Stomach smooth muscle (tissue), 2 donors: ENCODE measurements around the gene FGFR2.

Experiments
- H3K27ac ChIP-seq: one replicate; pipeline ENCODE4 v1.7.0; 2013; ENCODE audit warnings: mild to moderate bottlenecking, low read length, inconsistent platforms
- H3K27me3 ChIP-seq, 2 donors: one replicate each; pipeline ENCODE4 v1.7.0; 2013; ENCODE audit warnings: low read length in 2 of 2; ENCODE audit not compliant: insufficient read depth in 2 of 2, control insufficient read depth in 1 of 2
- H3K36me3 ChIP-seq, 2 donors: one replicate each; pipeline ENCODE4 v1.7.0; 2013; ENCODE audit warnings: low read length in 2 of 2; ENCODE audit not compliant: control insufficient read depth in 2 of 2, insufficient read depth in 2 of 2
- H3K4me1 ChIP-seq: one replicate; pipeline ENCODE4 v1.7.0; 2013; ENCODE audit warnings: low read length; ENCODE audit not compliant: control insufficient read depth, insufficient read depth
- H3K4me3 ChIP-seq, 2 donors: one replicate each; pipeline ENCODE4 v1.7.0; 2013; ENCODE audit warnings: low read length in 2 of 2
- H3K9ac ChIP-seq, 2 donors: one replicate each; pipeline ENCODE4 v1.7.0; 2013; ENCODE audit warnings: low read length in 2 of 2, mild to moderate bottlenecking in 1 of 2
- H3K9me3 ChIP-seq, 2 donors: one replicate each; pipeline ENCODE4 v1.7.0; 2013; ENCODE audit warnings: low read length in 2 of 2; ENCODE audit not compliant: control insufficient read depth in 2 of 2
- donor health status: healthy.
- donor health status: Pancreatic carcinoma.

FGFR2 gene

DNA sequence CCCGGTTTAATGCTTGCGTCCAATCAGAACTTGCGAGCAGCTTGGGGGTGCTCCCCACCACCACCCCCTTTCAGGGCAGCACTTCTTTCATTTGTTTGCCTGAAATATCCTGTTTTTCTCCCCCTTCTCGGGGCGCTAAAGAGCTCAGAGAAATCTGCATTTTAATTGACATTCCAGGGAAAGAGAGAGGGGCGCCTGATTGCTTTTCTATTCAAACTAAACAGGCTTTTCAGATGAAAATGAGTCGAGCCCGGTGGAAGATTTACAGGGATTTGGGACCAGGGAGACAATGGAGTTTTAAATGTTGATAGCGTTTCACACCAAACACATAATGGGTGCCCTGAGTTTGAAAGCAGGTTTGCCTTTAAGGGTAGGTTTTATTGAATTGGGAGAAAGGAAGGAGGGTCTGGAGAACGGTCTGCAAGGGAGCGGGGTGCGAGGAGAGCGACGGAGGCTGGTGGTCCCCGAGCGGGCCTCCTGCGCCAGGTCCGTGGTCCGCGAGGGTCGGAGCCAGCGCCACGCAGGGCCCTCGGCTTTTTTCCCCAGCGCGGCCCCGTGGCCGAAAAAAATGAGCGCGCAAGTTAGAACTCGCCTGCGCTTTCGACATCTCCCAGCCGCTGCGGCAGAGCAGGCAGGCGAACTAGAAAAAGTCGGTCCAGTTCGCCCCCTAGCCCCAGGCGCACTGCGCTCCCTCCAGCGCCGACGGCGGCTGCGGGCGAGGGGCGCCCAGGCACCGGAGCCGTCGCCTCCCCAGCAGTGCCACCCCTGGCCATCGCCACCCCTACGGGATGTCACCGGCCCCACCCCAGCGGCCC is 1.3 kb downstream of the FGFR2 start:
- H3K27me3 ChIP-seq, result no peaks in the 10 kb centered on the region
- H3K4me1 ChIP-seq, result peaks cover 48% of the 10 kb centered on the region
- H3K4me3 ChIP-seq, result peak overlapping the region; percentile 72 to 81
- peak overlapping the region; percentile 76 to 80 for H3K9ac ChIP-seq
- H3K27ac ChIP-seq, result peak overlapping the region; percentile 91
- H3K9me3 ChIP-seq, result no peaks in the 10 kb centered on the region
- no peaks in the 10 kb centered on the region for H3K36me3 ChIP-seq

DNA sequence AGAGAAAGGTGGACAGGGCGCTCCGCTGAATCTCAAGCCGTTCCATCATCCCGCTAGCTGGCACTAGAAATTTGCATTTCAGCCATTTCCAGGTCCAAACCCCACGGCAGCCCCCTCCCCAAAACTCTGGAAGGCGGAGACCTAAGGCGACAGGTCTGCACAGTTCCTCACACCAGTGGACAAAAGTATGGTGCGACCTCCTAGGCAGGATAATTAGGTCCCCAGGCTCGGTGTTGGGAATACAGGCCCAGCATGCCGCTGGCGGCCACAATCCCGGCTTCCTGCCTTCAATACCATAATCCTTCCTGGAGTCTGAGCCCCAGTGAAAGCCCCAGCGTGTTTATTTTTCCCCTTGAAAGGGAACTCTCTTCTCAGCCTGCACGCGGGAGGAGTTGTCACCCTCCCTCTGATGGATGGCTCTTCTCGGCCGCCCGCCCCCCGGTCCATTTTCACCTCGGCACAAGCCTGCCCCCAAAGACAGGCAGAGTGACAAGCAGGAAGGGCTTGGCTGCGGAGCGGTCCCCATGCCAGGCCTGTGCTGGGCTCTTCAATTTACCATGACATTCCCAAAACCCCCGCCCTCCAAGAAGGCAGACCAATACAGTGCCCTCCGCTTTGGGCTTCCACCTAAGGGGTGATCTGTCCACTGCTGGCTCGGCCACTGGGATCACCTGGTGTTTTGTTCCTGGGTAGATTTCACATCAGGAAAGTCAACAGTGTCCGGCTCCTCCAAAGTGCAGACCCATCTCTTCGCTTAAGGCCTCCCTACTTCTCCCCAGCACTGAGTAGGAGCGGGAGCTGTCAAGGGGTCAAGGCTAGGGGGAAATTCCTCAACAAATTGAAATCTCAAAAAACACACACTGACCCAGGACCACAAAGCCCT is 2.2 kb downstream of the FGFR2 start:
- peak overlapping the region; percentile 91 for H3K27ac ChIP-seq
- peaks cover 50% of the 10 kb centered on the region for H3K4me1 ChIP-seq
- no peaks in the 10 kb centered on the region for H3K27me3 ChIP-seq

DNA sequence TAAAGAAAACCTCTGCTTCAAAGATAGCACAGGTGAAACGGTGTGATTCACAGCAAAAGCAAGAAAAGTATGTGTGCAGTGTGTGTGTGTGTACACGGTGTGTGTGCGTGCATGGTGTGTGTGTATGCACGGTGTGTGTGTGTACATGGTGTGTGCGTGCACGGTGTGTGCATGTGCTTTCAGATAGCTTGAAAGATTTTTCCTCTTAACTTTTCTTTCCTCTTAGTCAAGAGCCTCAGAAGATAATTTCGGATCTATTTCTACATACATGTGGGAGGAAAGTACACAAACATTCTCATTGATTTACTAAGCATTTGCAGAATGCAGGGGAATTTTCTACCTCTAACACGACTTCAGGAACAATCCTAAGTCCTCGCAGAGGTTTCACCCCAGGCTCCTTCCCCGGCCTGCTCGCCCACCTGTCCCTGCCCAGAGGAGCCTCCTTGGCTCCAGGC is 2.9 kb downstream of the FGFR2 start:
- H3K9ac ChIP-seq, result peak overlapping the region; percentile 76 to 80
- H3K4me3 ChIP-seq, result peak overlapping the region; percentile 72 to 81
- no peaks in the 10 kb centered on the region for H3K36me3 ChIP-seq
- H3K4me1 ChIP-seq, result peaks cover 50% of the 10 kb centered on the region
- H3K9me3 ChIP-seq, result no peaks in the 10 kb centered on the region
- H3K27ac ChIP-seq, result peak overlapping the region; percentile 91
- no peaks in the 10 kb centered on the region for H3K27me3 ChIP-seq

More for the DNA sequence above, 2.2 kb downstream of the FGFR2 start:
- Histone ChIP-seq H3K9me3 (no peaks in the 10 kb centered on the region), H3K9ac (peak overlapping the region; percentile 76 to 80), H3K36me3 (no peaks in the 10 kb centered on the region), H3K4me3 (peak overlapping the region; percentile 72 to 81)

DNA sequence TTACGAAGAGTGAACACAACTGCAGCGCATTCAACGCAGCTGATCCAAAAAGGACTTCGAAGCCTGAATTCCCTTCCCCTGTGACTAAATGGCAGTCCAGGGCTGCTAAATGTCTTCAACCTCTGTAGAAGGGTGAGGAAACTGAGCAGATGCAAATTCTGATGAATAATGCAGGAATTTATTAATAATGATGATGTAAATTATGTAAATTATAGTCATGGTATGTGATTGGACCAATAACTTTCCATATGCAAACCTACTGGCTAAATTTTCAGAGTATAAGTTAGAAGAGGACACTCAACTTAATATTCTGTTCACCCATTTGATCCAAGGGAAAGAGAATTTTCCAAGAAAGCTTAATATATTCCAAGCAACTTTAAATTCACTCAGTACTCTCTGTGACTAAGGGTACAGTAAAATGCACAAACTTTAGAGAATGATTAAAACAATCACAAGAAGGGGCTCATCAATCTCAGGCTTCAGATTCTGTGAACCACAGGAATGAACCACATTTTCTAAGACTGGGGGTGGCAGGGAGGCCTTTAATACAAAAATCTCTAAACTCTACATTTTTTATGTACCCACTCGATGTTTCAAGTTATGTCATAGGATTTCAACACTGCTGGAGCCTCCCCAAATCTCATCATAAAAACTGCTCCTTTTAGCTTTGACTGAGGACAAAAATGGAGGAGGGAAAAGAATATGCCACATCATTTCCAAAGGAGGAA is 3.5 kb downstream of the FGFR2 start:
- H3K9ac ChIP-seq, result peak overlapping the region in 1 of 2 donors; percentile 80
- H3K36me3 ChIP-seq, result no peaks in the 10 kb centered on the region
- H3K4me1 ChIP-seq, result peaks cover 50% of the 10 kb centered on the region
- H3K27ac ChIP-seq, result peak overlapping the region; percentile 91
- peak overlapping the region; percentile 72 to 81 for H3K4me3 ChIP-seq
- no peaks in the 10 kb centered on the region for H3K27me3 ChIP-seq
- no peaks in the 10 kb centered on the region for H3K9me3 ChIP-seq

DNA sequence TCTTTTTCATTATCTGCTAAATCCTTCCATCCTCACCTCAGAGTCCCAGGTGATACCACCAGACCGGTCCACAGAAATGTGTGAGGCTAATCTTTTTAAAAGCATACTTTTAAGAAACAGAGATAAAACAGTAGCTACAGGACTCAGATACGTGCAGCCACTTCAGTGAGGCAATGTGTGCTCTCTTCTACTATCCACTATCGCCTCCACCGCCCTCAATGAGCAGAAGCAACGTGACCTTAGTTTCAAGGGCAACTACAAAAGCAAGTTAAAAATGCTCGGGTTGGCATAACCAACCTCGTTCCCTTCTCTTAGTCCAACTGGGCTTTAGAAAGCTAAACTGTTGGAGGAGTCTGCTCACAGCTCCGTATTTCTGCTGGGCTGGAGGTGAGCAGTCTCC is 4.2 kb downstream of the FGFR2 start:
- Histone ChIP-seq H3K27me3 (no peaks in the 10 kb centered on the region), H3K4me3 (peak overlapping the region; percentile 60 to 63)

DNA sequence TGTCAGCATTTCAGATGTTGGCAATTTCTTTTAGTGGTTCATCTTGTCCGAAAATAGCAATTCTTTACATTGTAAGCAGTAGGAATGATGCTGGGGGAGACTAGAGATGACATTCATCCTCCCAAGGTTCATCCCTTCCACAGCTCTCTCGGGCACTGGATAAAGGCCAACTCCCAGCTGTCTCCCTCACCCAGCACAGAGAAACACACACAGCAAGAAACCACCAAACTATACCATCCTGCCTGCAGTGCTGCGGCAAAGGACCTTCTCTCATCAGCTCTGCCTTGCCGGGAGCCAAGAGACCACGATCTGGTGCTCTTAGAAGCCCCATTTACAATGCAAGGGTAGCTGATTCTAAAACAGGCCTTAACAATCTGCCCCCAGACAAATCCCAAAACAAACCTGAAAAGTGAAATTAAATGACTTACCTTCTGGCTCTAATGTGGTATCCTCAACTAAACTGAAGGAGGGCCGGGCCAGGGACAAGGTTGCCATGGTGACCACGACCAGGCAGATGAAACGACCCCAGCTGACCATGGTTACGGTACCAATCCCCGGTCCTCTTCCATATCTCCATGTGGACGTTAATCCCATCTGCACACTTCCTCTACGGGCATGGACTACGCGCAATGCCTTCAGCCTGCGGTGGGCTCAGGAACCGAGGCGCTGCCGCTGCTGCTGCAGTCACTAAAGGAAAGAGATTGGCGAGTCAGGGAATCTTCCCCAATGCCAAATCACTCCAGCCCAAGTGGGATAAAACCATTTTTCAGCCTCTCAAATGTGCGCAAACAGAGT is 4.8 kb downstream of the FGFR2 start:
- H3K4me1 ChIP-seq, result peaks cover 46% of the 10 kb centered on the region
- no peaks in the 10 kb centered on the region for H3K36me3 ChIP-seq
- peak overlapping the region in 1 of 2 donors; percentile 42 for H3K9ac ChIP-seq
- H3K9me3 ChIP-seq, result no peaks in the 10 kb centered on the region
- peak overlapping the region; percentile 60 to 63 for H3K4me3 ChIP-seq
- peak overlapping the region; percentile 91 for H3K27ac ChIP-seq
- no peaks in the 10 kb centered on the region for H3K27me3 ChIP-seq

More for the DNA sequence above, 4.2 kb downstream of the FGFR2 start:
- Histone ChIP-seq H3K27ac (peak overlapping the region; percentile 91), H3K9ac (peak overlapping the region in 1 of 2 donors; percentile 42), H3K9me3 (no peaks in the 10 kb centered on the region), H3K4me1 (peaks cover 50% of the 10 kb centered on the region), H3K36me3 (no peaks in the 10 kb centered on the region)

DNA sequence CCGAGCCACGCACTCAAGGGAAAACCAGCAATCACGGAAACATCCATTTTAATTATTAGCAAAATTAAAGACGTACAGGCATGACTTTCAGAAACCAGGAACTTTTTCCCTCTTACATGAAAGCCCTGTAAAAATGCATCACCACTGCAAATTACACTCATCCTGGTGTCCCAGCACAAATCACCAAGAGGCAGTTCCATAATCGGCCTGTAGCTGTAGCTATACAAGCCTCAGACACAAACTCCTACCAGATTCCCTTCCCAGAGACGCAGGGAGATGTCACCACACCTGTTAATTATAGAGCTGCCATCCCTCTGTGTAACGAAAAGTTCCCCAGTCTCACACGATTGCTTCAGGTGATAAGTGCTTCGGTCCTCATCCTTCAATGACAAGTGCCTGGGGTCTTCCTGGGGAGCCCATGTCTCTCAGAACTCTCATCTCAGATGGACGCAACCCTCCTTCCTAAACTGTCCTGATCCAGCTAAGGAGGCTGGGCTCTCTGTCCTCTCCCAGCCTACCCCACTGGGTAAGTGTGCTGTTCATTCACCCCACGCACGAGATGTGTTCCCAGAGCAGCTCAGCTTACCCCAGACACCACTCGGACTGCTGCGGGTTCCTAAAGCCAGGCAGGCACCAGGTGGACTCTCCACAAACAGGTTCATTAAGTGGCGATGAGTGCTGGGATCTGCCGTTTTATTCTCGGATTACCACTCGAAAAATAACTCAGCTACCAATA is 5.9 kb downstream of the FGFR2 start:
- peaks cover 41% of the 10 kb centered on the region for H3K4me1 ChIP-seq
- peak overlapping the region; percentile 54 to 60 for H3K4me3 ChIP-seq
- H3K27me3 ChIP-seq, result no peaks in the 10 kb centered on the region
- H3K9ac ChIP-seq, result peak overlapping the region; percentile 13 to 42
- H3K9me3 ChIP-seq, result no peaks in the 10 kb centered on the region
- H3K27ac ChIP-seq, result peak overlapping the region; percentile 91
- no peaks in the 10 kb centered on the region for H3K36me3 ChIP-seq

DNA sequence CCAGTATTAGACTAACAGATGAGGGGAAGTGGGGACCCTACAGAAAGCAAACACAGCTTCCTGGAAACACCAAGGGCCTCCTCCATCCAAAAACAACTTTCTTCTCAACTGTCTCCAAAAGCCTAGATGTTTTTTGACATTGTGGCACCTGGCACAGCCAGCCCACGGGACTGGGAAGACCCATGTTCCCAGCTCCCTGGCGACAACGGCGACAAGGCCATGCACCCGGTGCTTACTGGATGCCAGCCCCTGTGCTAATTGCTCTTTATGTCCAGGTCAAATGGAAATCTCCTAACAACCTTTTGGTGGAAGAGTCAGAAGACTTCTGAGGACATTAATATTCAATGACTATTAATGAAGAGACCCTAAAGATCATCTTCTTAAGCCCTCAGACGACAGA is 7.1 kb downstream of the FGFR2 start:
- H3K27me3 ChIP-seq, result no peaks in the 10 kb centered on the region
- H3K36me3 ChIP-seq, result no peaks in the 10 kb centered on the region
- H3K9me3 ChIP-seq, result no peaks in the 10 kb centered on the region
- H3K27ac ChIP-seq, result no peak overlapping the region
- no peak overlapping the region for H3K4me3 ChIP-seq
- peaks cover 36% of the 10 kb centered on the region for H3K4me1 ChIP-seq
- H3K9ac ChIP-seq, result no peak overlapping the region

DNA sequence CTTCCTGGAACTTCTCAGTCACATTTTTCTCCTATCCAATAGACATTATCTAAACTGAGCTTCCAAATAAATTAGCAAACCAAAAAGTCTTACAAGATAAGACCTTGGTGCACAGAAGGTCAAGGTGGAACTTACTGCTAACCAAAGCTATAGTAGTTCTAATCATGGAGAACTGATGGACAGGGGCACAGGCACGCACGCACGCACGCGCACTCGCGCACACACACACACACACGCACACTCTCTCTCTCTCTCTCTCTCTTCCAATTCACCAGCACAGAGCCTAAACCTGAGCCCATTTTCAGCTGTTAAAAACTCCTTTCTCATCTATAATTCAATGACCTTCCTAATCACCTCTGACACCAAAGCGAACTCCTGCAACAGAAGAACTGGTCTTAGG is 7.5 kb downstream of the FGFR2 start:
- Histone ChIP-seq H3K4me3 (no peak overlapping the region), H3K27me3 (no peaks in the 10 kb centered on the region), H3K27ac (no peak overlapping the region)

More for the DNA sequence above, 7.5 kb downstream of the FGFR2 start:
- Histone ChIP-seq H3K4me1 (peaks cover 33% of the 10 kb centered on the region), H3K9me3 (no peaks in the 10 kb centered on the region), H3K9ac (no peak overlapping the region), H3K36me3 (no peaks in the 10 kb centered on the region)
